ENCODE data around the gene DTD2.
"Not testable (repeated sequence)": the region's sequence is repeated elsewhere in the genome, so short reads cannot be mapped to it uniquely, and the experiment has no call there.

The DTD2 gene

DNA sequence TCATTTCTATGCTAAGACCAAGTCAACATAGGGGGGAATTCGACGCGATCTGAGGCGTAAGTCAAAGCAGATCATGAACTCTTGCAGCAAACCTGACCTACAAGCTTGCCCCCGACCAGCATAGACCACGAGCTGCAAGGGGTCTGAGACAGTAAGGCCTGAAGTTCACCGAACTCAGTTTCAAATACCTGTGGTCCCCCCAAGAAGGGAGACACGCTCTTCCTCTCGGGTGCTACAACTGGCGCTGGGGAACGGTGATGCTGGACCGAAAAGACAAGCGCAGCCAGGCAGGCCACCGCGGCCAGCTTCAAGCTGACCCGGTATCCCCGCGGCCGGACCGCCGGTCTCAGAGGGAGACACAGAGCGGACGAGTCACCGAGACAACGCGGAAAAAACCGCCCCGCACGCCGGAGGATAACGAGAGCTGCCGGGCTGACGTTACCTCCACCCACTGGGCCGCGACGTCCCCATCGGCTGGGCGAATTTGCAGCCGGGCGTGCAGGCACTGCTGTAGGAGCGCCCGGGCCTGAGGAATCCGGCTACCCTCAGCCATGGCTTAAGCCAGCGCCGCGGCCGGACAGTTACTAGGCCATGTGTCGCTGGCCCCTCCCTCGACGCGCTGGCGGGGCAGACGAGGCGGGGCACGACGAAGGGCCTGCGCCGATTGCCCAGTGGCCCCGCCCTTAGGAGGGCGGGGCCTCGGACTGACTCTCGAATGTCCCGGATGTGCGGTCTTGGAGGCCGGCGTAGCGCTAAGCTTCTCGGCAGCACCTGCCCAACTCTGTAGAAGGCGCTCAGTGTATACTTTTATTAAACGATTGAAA lies at the start of gene DTD2:
DTD2 (minus strand) TSS at position 666 of the 824 bp plus-strand sequence; CDS start at position 553, 113 bp downstream.
- peak; percentile 79 for DNase-seq (ENCODE audit: low read depth)

DNA sequence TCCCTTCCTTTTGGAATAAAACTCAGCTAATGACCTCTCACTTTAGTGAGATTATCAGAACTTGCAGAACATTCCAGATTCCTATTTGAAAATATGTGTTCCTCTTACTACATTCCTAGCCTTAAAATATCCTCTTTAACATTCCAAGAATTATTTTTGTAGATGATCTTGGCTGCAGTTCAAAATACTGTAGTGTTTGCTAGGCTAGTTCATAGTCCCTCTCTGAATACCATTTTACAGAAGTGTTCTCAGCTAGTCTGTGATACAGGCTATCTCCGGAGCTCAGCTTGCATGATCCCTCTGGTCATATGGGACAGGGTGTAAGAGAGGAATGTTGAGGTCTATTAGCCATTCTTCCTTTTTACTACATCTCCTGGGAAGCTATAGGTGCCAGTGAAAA lies 48.1 kb upstream of the DTD2 start:
- DNase-seq (ENCODE audit: low read depth): no peak

DNA sequence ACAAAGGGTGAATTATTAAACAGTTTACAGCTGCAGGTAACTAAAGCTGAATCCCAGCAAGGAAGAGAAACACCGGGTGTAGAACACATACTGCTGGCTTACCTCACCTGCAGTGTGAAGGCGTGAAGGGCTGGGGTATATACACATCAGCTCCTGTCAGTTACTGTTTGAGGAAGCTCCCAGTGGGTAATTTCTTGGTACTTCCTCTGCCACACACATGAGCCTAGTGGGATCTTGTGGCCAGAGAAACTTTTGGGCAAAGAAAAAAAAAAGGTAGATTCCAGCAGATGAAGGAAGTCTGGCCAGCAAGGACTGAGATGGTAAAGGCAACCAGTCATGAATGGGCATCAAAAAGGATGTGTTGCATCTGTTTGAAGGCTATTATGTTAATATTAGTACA lies 44.6 kb upstream of the DTD2 start:
- DNase-seq (ENCODE audit: low read depth): no peak

DNA sequence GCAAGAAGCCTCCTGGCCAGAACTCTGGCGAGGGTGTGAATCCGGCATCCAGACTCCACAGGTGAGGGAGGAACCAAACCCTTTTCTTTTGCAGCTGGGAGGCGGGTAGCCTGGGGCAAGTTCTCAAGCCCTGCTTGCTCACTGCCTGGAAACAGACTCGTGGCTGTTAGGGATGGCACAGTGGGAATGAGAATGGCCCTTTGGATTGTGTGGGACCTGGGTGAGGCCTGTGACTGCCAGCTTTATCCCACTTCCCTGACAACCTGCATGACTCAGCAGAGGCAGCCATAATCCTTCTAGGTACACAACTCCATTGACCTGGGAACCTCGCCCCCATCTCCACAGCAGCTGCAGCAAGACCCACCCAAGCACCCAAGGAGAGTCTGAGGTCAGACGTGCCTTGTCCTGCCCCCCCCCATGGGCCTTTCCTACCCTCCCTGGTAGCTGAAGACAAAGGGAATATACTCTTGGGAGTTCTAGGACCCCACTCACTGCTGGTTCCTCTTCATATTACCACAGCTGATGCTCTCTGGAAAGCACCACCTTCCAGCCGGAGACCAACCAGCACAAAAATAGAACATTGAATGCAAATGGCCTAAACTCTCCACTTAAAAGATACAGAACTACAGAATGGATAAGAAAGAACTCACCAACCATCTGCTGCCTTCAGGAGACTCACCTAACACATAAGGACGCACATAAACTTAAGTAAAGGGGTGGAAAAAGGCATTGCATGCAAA lies 35.6 kb upstream of the DTD2 start:
- DNase-seq (ENCODE audit: low read depth): no peak

DNA sequence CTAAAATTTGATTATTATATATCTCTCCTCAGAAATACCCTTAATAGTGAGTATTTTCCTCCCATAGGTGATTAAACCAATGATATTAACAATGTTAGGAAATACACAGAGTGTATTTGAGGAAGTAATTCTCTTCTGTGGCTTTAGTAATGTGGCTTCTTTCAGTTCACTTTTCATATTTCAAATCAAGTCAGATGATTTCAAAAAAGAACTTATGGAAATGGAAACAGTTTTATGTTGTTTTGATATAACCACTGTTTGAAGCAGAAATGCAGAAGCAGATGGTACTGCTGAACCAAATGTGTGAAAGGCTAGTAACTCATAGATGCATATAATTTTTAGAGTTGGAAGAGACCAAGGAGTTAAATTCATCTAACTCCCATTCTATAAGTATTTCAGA lies 32.4 kb upstream of the DTD2 start:
- DNase-seq (ENCODE audit: low read depth): no peak

DNA sequence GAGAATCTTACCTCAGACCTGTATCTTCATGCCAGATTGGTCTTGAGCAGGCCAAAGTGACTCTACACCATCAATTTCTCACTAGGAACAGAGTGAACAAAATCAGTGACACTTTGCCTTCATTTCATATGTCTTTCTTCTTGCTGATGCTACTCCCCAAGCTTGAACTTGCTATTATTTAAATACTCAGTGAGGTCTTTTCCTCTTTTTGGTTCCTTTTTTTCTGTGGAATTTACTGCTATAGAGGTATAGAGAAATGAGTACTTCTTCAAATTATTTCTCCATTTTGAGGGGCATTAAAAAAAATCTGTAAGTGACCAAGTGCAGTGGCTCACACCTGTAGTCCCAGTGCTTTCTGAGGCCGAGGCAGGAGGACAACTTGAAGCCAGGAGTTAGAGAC lies 30.6 kb upstream of the DTD2 start, which contains the start of gene GPR33:
GPR33 (minus strand) TSS at position 154 of the 400 bp plus-strand sequence. CDS start 4,074 bp downstream, outside the sequence.
- DNase-seq (ENCODE audit: low read depth): no peak

DNA sequence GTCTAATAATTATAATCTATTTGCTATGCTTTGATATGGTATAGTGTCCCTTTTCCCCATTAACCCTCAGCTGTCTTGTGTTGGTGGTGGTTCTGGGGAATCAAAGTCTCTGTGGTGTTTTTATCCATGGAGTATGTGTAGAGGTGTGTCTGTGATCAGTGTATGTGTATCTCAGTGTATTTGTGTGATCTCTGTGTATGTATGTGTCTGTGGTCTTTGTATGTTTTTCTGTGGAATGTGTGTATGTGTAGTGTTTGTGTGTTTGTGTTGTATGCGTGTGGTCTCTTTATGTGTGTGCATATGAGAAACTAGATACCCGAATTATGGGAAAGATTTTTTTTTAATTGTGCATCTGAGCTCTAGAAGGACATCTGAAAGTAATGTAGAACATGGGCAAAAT lies 29.5 kb upstream of the DTD2 start:
- no peak for DNase-seq (ENCODE audit: low read depth)

DNA sequence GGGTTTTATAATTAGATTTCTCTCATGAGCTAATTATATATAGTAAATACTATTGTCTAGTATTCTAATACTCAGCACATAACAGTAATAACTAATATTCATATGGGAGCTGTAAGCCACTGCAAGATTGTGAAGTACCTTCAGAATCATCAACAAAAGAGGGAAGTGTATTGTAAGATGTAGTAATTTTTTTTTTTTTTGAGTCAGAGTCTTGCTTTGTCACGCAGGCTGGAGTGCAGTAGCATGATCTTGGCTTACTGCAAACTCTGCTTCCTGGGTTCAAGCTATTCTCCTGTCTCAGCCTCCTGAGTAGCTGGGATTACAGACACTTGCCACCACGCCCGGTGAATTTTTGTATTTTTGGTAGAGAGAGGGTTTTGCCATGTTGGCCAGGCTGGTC lies 27.4 kb upstream of the DTD2 start:
- no peak for DNase-seq (ENCODE audit: low read depth)

DNA sequence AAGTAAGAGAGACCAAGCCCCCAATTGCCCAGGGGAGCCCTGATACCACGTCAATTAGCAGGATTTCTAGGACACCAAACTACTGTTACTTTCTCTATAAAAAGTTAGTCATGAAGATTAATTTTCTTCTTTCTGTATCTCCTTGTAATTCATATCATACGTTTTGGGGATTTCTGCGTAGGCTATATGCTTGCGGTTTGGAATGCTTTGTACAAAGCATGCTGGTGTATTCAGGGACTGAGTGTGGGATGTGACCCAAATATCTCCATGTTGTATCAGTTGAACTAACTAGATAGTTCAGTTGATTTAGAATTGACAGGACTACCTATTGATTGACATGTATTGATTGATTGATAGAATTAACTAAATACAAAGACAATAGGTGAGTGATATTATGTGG lies 22.9 kb upstream of the DTD2 start:
- no peak for DNase-seq (ENCODE audit: low read depth)

DNA sequence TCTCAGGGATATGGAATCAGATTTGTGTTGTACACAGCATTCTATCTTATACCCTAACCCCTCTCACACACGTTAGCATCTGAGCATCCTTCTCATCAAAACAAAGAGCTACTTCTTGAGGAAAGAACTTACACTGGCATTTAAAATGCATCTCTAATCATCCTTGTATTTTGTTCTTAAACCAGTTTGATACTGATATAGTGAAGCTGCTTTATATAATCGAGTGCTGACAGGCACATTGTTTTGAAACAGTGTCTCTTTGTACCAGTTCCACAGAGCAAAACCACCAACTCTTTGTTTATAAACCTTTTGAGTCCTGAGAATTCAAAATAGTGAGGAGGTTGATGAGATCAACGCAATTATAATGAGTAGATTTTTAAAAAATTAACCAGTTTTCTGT lies 21.7 kb upstream of the DTD2 start:
- DNase-seq (ENCODE audit: low read depth): no peak

DNA sequence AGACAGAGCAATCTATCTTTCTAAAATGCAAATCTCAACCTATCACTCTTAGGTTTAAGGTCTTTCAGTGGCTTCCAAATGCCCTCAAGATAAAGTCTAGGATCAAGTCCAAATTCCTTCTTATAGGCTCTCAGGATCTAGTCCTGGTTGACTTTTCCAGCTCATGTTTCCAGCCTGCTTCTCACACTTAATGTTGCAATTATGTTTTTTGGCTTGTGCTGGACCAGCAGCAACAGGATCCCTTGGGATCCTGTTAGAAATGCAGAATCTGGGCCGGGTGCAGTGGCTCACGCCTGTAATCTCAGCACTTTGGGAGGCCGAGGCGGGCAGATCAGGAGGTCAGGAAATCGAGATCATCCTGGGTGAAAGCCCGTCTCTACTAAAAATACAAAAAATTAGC lies 19.9 kb upstream of the DTD2 start:
- no peak for DNase-seq (ENCODE audit: low read depth)

DNA sequence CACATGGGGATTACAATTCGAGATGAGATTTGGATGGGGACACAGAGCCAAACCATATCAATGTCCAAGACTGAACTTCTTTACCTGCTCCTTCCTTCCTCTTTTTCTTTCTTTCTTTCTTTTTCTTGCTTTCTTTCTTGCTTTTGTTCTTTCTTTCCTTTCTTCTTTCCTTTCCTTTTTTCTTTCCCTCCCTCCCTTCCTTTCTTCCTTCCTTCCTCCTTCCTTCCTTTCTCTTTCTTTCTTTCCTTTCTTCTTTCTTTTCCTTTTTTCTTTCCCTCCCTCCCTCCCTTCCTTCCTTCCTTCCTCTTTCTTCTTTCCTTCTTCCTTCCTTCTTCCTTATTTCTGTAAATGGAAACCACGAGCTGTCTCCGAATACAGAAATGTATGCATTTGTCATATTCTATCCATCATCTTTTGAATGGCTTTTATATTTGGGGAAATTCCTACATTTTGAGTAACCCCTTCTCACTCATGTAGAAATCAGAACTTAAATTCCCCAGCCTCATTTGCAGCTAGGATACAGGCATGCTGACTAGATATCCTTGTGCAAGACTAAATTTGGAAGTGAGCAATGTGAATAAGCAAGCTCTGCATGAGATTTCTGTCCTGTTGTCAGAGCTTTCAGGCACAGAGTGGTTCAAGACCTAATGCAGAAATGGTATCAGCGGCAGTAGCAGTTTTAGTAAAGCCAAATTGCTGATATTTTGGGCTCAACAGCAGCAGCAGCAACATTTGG lies 19.0 kb upstream of the DTD2 start:
- no peak for DNase-seq (ENCODE audit: low read depth)

DNA sequence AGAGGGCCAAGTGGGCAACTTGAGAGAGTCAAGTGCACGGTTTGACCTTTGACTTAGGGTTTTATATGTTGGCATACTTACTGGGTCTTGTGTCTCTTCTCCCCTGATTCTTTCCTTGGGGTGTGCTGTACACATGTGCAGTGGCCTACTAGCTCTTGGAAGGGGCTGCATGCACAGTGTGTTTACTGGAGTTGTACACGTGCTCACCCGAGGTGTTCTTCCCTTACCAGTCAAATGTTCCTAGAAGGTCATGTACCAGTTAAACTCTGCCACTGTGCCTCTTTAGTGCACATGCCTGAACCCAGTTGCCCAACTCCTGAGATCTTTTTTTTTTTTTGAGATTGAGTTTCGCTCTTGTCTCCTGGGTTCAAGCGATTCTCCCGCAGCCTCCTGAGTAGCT lies 9.2 kb upstream of the DTD2 start:
- no peak for DNase-seq (ENCODE audit: low read depth)

DNA sequence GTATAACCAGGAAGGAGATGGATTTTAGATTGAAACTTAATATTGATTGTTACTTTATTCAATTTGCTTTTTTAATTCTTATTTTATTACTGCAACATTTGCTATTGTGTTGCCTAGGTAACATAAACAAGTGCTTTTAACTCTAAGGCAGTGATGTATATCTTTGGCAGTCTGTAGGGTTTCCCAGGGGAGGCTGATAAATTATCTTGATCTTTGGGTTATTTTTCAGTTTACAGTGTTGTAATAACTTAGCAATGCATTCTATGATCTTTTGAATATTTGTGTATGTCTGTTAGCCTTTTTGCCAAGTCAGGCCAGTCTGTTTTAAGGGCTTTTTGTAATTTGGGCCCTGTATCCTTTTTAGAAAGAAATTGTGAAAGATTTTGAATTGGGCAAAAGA lies 7.8 kb upstream of the DTD2 start:
- DNase-seq (ENCODE audit: low read depth): no peak

DNA sequence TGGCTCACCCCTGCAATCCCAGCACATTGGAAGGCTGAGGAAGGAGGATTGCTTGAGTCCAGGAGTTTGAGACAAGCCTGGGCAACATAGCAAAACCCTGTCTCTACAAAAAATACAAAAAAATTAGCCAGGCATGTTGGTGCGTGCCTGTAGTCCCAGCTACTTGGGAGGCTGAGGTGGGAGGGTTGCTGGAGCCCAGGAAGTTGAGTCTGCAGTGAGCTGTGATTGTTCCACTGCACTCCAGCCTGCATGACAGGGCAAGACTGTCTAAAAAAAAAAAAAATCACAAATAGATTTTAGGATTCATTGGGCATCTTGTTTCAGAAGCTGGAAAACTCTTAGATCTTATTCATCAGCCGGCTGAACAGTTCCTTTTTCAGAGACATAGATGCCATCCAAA lies 5.1 kb upstream of the DTD2 start:
- DNase-seq (ENCODE audit: low read depth): not testable (repeated sequence)

DNA sequence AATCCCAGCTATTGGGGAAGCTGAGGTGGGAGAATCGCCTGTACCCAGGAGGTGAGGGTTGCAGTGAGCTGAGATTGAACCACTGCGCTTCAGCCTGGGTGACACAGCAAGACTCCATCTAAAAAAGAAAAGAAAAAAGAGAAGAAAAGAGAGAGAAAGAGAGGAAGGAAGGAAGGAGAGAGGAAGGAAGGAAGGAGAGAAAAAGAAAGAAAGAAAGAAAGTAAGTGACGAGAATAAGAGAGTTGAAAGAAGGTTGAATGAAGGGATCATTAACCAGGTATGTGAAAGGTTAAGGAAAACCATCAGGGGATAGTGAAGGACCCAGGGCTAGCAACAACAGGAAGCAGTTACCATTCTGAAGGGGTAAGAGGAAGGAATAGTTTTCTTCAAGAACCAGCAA lies 4.2 kb upstream of the DTD2 start:
- no peak for DNase-seq (ENCODE audit: low read depth)

DNA sequence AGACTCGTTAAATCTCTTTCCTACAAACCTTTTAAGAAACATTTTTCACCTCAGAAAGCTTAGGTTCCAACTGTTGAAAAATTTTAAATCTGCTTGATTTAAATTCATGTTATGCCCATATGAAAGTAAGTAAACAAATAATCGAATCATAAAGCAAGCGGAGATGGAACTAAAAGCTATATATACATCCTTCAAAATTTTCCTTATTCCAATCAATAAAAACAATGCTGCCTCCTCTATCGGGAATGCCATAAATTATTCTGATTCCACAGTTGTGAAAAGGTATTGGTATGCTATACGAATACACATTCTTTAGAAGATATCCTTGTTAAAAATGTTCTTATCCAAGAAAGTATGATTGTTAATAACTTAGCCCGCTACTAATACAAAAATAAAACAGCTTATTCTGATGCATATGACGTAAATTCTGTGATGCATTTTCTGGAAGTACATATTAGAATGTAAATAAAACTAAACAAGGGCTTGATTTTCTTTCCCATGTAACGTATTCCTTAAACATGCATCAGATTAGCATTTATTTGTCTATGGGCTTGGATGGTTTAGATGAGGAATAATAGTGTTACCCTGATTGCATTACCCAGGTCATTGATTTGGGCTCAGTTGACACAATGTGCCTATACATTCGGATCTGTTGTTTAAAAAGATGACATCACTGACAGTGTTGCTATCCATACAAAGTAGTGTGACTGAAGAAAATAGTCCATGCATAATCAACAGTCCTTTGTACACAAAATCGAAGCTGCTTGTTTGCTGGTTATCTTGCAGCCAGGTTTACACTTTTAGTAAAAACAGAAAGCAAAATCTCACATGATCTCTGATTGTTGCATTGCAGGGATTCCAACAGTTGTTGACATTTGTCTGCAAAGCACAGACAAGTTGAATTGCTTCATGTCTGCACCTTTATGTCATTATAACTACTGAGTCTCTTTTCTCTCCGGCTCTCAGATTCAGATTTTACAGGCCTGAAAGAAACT lies 656 bp upstream of the DTD2 start:
- no peak for DNase-seq (ENCODE audit: low read depth)

DNA sequence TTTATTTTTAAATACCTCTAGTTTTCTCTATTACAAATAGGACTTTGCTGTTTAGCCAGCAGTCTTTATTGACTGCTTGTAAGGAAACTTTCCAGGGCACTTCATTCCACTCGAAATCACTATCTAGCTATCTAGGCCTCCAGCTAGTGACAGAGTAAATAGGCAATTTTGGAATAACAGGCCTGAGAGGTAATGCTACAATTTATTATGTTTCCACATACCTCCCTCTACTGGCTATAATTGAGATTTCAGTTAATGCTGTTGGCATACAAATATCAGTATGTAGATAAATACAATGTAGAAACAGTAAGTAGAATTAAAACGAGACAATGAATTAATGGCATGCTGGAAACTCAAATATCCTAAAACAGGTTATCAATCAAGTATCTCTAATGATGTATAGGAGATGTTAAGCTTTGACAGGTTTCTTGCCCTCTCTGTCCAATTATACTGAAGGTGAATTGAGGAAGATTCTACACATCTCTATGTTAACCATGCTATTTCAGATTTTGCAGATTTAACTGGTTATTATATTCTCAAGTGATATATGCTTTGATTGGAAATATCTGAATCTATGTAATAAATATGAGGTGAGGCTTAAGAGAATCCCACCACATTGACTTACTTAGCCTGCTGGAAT lies 7.2 kb downstream of the DTD2 start:
- no peak for DNase-seq (ENCODE audit: low read depth)

DNA sequence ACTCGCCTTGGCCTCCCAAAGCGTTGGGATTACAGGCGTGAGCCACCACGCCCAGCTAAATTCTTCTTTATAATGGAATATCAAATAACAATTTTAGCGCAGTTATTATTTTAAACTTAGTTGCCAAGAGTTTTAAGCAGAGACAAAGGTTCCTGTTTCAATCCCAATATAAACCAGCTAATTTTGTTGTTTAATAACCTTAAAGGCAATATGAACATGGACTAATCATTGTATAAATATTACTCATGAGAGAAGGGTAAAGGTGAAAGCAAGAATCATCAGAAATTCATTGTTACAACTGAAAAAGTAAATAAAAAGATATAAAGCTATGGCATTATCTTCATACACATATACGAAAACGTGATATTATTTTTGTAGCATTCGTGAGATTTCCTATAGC lies 8.2 kb downstream of the DTD2 start:
- no peak for DNase-seq (ENCODE audit: low read depth)

DNA sequence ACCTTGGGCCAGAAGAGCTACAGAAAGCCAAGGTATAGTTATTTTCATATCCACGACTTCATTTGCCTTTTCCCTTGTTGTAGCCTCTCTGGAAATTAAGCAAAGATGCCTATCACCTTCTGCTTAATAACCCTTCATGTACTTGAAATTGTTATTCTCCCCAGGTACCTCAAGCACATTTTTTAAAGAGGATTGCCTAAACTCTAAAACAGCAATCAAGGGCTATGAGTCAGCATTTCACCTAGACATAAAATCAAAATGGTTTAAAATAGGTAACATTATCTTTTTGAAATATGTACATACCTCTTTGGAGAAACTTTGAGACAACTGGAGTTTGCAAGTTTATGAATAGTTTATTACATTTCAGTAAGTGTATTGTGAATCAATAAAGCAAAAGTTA lies 11.6 kb downstream of the DTD2 start:
- DNase-seq (ENCODE audit: low read depth): no peak

DNA sequence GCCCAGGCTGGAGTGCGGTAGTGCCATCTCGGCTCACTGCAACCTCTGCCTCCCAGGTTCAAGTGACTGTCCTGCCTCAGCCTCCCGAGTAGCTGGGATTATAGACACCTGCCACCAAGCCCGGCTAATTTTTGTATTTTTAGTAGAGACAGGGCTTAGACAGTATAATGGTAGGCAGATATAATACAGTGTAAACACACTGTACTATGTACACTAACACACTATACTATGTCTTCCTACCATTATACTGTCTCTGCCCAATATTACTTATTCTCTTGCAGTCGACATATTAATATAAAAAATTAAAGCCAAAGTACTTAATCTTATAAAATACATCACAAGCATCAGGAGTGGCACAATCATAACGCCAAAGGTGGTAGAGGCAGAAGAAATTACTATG lies 15.0 kb downstream of the DTD2 start:
- DNase-seq (ENCODE audit: low read depth): no peak

Data from stimulated activated CD8-positive, alpha-beta memory T cell treated with anti-CD3 and anti-CD28 coated beads, Interleukin-15, amount 100 ng/mL, for 24 hours (primary cell).